Measurements from ENCODE around the gene XPNPEP1. TPM values are rescaled to one million over a fixed set of nuclear protein-coding genes. Genes with fewer than 3 reads are reported as not detected.

XPNPEP1 gene
- total RNA-seq, 4 donors from 2014 or later: 77.1 to 239 (median 109) TPM

DNA sequence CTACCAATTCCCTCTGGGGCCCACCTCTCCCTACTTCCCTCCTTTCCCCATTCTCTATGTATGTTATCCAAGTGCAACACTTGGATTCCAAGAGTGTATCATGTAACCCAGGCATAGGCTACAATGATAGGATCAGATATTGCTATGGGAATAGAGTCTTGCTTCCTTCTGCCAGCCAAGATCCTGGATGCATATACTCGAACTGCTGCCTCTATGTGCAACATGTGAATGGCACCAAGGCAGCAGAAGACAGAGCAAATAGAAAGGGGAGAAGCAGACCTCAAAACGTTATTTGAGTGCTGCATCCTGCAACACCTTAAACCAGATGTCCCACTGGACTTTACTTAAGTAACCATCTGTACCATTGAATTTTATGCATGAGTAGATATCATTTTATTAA lies 3.5 kb upstream of the XPNPEP1 start:
- H3K4me3 ChIP-seq: no peak overlapping the region
- no peaks in the 10 kb centered on the region for H3K27me3 ChIP-seq
- H3K9me3 ChIP-seq: no peaks in the 10 kb centered on the region
- H3K4me1 ChIP-seq: peaks cover 33% of the 10 kb centered on the region
- no peak for TF ChIP-seq POLR2AphosphoS5 (IDR thresholded peaks at IDR 0.05)
- no peak for TF ChIP-seq EP300 (IDR thresholded peaks at IDR 0.05)
- no peak for TF ChIP-seq CTCF (IDR thresholded peaks at IDR 0.05)
- no peak for TF ChIP-seq POLR2A (IDR thresholded peaks at IDR 0.05)
- 80% methylated on average over 2 of the region's 2 CpGs for WGBS
- H3K27ac ChIP-seq: peak overlapping the region; percentile 18
- no peak for DNase-seq (ENCODE audit: low spot score in 2 of 2)
- H3K36me3 ChIP-seq: no peaks in the 10 kb centered on the region

DNA sequence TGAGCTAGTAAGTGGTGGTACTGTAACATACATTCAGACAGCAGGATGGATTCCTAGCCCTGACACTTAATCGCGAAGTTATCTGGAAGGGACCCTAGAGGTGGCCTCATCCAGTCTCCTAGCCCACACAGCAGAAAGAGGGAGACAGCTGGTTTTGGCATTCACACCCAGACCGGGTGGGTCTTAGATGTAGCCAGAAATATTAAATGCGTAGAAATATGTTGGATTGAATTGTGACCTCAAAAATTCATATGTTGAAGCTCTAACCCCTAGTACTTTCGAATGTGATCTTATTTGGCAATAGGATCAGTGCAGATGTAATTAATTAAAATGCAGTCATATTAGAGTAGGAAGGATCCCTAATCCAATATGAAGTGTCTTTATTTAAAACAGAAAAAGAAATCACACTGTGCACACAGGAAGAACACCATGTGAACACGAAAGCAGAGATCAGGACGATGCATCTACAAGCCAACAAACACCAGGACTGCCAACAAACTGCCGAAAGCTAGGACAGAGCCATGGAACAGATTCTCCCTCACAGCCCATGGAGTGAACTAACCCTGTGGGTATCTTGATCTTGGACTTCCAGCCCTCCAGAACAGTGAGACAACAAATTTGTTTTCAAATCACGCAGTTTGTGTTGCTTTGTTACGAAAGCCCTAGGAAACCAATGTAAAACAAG lies 2.9 kb upstream of the XPNPEP1 start:
- no peaks in the 10 kb centered on the region for H3K27me3 ChIP-seq
- H3K4me3 ChIP-seq: no peak overlapping the region
- H3K27ac ChIP-seq: peak overlapping the region; percentile 48
- WGBS: 70% methylated on average over 10 of the region's 10 CpGs
- H3K36me3 ChIP-seq: no peaks in the 10 kb centered on the region
- H3K4me1 ChIP-seq: peaks cover 36% of the 10 kb centered on the region
- no peak for DNase-seq (ENCODE audit: low spot score in 2 of 2)
- H3K9me3 ChIP-seq: no peaks in the 10 kb centered on the region
- TF ChIP-seq CTCF (IDR thresholded peaks at IDR 0.05): no peak
- no peak for TF ChIP-seq POLR2AphosphoS5 (IDR thresholded peaks at IDR 0.05)
- TF ChIP-seq EP300 (IDR thresholded peaks at IDR 0.05): no peak
- no peak for TF ChIP-seq POLR2A (IDR thresholded peaks at IDR 0.05)

- no peak overlapping the region for H3K4me3 ChIP-seq
- H3K27me3 ChIP-seq: no peaks in the 10 kb centered on the region
- H3K9me3 ChIP-seq: no peaks in the 10 kb centered on the region
- no peak for TF ChIP-seq EP300 (IDR thresholded peaks at IDR 0.05)
- 71% methylated on average over 5 of the region's 5 CpGs for WGBS
- no peak overlapping the region for H3K27ac ChIP-seq
- H3K4me1 ChIP-seq: peaks cover 40% of the 10 kb centered on the region
- no peak for DNase-seq (ENCODE audit: low spot score in 2 of 2)
- H3K36me3 ChIP-seq: no peaks in the 10 kb centered on the region
These were observed 1.8 kb upstream of the XPNPEP1 start for GRCh38 chr10:109924967-109925620.

GRCh38 chr10:109924087-109924486 lies 776 bp upstream of the XPNPEP1 start:
- DNase-seq (ENCODE audit: low spot score in 2 of 2): no peak
- no peaks in the 10 kb centered on the region for H3K36me3 ChIP-seq
- H3K27ac ChIP-seq: peak overlapping the region; percentile 95
- TF ChIP-seq POLR2A (IDR thresholded peaks at IDR 0.05) (no peak), CTCF (IDR thresholded peaks at IDR 0.05) (no peak), EP300 (IDR thresholded peaks at IDR 0.05) (no peak), POLR2AphosphoS5 (IDR thresholded peaks at IDR 0.05) (no peak)
- WGBS: 89% methylated on average over 7 of the region's 7 CpGs
- H3K27me3 ChIP-seq: no peaks in the 10 kb centered on the region
- peaks cover 38% of the 10 kb centered on the region for H3K4me1 ChIP-seq
- H3K4me3 ChIP-seq: peak overlapping the region; percentile 98
- H3K9me3 ChIP-seq: no peaks in the 10 kb centered on the region

GRCh38 chr10:109922358-109922975 lies 844 bp downstream of the XPNPEP1 start:
- 8% methylated on average over 7 of the region's 7 CpGs for WGBS
- peaks cover 35% of the 10 kb centered on the region for H3K4me1 ChIP-seq
- no peaks in the 10 kb centered on the region for H3K9me3 ChIP-seq
- peak overlapping the region; percentile 95 for H3K27ac ChIP-seq
- no peaks in the 10 kb centered on the region for H3K36me3 ChIP-seq
- peak overlapping the region; percentile 98 for H3K4me3 ChIP-seq
- no peaks in the 10 kb centered on the region for H3K27me3 ChIP-seq
- no peak for DNase-seq (ENCODE audit: low spot score in 2 of 2)
- TF ChIP-seq CTCF (IDR thresholded peaks at IDR 0.05) (no peak), POLR2AphosphoS5 (IDR thresholded peaks at IDR 0.05) (no peak), EP300 (IDR thresholded peaks at IDR 0.05) (no peak), POLR2A (IDR thresholded peaks at IDR 0.05) (no peak)
